IMR-90 (cell line): Measurements from ENCODE around the gene FABP7. TPM values are rescaled to one million over a fixed set of nuclear protein-coding genes. Genes with fewer than 3 reads are reported as not detected.

Experiments used
- ATAC-seq: fragments of 200-7000 bp; cut with Tn5 transposase; 2 replicates; pipeline ENCODE4 v1.9.1; 2020; ENCODE audit warnings: low read depth, mild to moderate bottlenecking, moderate library complexity
- BruUV-seq: library from RNA; stranded (reverse); fragments of 400-500 nt; replicated peaks from 2 replicates; lab custom pipeline; 2021; lab: Mats Ljungman, UMichigan
- CTCF ChIA-PET: fragments of 300-600 bp; formaldehyde crosslinking; extraction: SDS; loops from one replicate; lab custom pipeline; 2021; ENCODE audit warnings: antibody characterized with exemption; lab: Yijun Ruan, JAX
- POLR2A ChIA-PET: fragments of 300-600 bp; sonication (Branson Sonifier 250); formaldehyde crosslinking; loops from one replicate; lab custom pipeline; 2022; ENCODE audit warnings: antibody characterized with exemption; ENCODE audit not compliant: unreplicated experiment; lab: Charles Lee
- DNase-seq: peaks from one replicate; pipeline ENCODE4 v3.0.0; 2013
- H2AFZ ChIP-seq: replicated peaks from 2 replicates; pipeline ENCODE3; 2013; ENCODE audit warnings: low read length, mild to moderate bottlenecking; ENCODE audit not compliant: poor library complexity
- H2AK5ac ChIP-seq: 2 replicates; pipeline ENCODE4 v1.6.1; 2013; ENCODE audit warnings: low read depth, low read length, inconsistent platforms
- H2AK9ac ChIP-seq: replicated peaks from 2 replicates; pipeline ENCODE3; 2013; ENCODE audit warnings: mild to moderate bottlenecking, low read depth, low read length, moderate library complexity; ENCODE audit not compliant: poor library complexity
- H2BK120ac ChIP-seq: 2 replicates; pipeline ENCODE4 v1.6.1; 2013; ENCODE audit warnings: low read depth, low read length, inconsistent platforms
- H2BK15ac ChIP-seq: 3 replicates; pipeline ENCODE4 v1.6.1; 2013; ENCODE audit warnings: low read depth, low read length, inconsistent platforms
- H2BK20ac ChIP-seq: 2 replicates; pipeline ENCODE4 v1.6.1; 2013; ENCODE audit warnings: low read depth, mild to moderate bottlenecking, inconsistent platforms, low read length, moderate library complexity
- H2BK5ac ChIP-seq: 2 replicates; pipeline ENCODE4 v1.6.1; 2013; ENCODE audit warnings: mild to moderate bottlenecking, low read depth, low read length, inconsistent platforms; ENCODE audit not compliant: poor library complexity, severe bottlenecking
- H3K14ac ChIP-seq: replicated peaks from 2 replicates; pipeline ENCODE4 v1.6.1; 2013; ENCODE audit warnings: low read depth, low read length, inconsistent platforms
- H3K18ac ChIP-seq: 2 replicates; pipeline ENCODE4 v1.6.1; 2013; ENCODE audit warnings: low read depth, low read length, control low read depth
- H3K23ac ChIP-seq: 2 replicates; pipeline ENCODE4 v1.6.1; 2013; ENCODE audit warnings: low read depth, low read length, inconsistent platforms
- H3K27ac ChIP-seq: 2 replicates; pipeline ENCODE4 v1.5.1; 2013; ENCODE audit warnings: mild to moderate bottlenecking, control low read depth, low read length; ENCODE audit not compliant: insufficient read depth
- H3K27me3 ChIP-seq: 2 replicates; pipeline ENCODE4 v1.6.1; 2013; ENCODE audit warnings: low read length; ENCODE audit not compliant: control insufficient read depth, insufficient read depth
- H3K36me3 ChIP-seq: 2 replicates; pipeline ENCODE4 v1.6.1; 2013; ENCODE audit warnings: low read length, mixed read lengths; ENCODE audit not compliant: control insufficient read depth, insufficient read depth
- H3K4ac ChIP-seq: 2 replicates; pipeline ENCODE4 v1.6.1; 2013; ENCODE audit warnings: low read depth, low read length, inconsistent platforms
- H3K4me1 ChIP-seq: 2 replicates; pipeline ENCODE4 v1.6.1; 2013; ENCODE audit warnings: low read length, mixed read lengths; ENCODE audit not compliant: control insufficient read depth, insufficient read depth
- H3K4me2 ChIP-seq: 2 replicates; pipeline ENCODE4 v1.6.1; 2013; ENCODE audit warnings: low read depth, mild to moderate bottlenecking, control low read depth, low read length, moderate library complexity
- H3K4me3 ChIP-seq: 2 replicates; pipeline ENCODE4 v1.5.1; 2013; ENCODE audit warnings: low read depth, mild to moderate bottlenecking, control low read depth, low read length, moderate library complexity; ENCODE audit not compliant: insufficient read depth
- H3K56ac ChIP-seq: 2 replicates; pipeline ENCODE4 v1.6.1; 2013; ENCODE audit warnings: low read length, inconsistent platforms; ENCODE audit not compliant: insufficient read depth; ENCODE audit errors: extremely low read depth
- H3K79me1 ChIP-seq, 2 experiments: 2 replicates each; pipeline ENCODE4 v1.6.1; 2013; ENCODE audit warnings: low read length in 2 of 2, inconsistent platforms in 1 of 2, low read depth in 1 of 2
- H3K9ac ChIP-seq: 2 replicates; pipeline ENCODE4 v1.6.1; 2013; ENCODE audit warnings: low read depth, low read length, control low read depth
- H3K9me1 ChIP-seq: 2 replicates; pipeline ENCODE4 v1.6.1; 2013; ENCODE audit warnings: low read length, inconsistent platforms; ENCODE audit not compliant: insufficient read depth
- H3K9me3 ChIP-seq: 2 replicates; pipeline ENCODE4 v1.6.1; 2013; ENCODE audit warnings: low read length; ENCODE audit not compliant: control insufficient read depth, insufficient read depth
- H4K20me1 ChIP-seq: 2 replicates; pipeline ENCODE4 v1.6.1; 2013; ENCODE audit warnings: low read length, inconsistent platforms; ENCODE audit not compliant: insufficient read depth
- H4K5ac ChIP-seq: 2 replicates; pipeline ENCODE4 v1.6.1; 2013; ENCODE audit warnings: mild to moderate bottlenecking, low read depth, low read length, control low read depth
- H4K8ac ChIP-seq, 2 experiments: 2 replicates each; pipeline ENCODE4 v1.6.1; 2013; ENCODE audit warnings: low read depth in 2 of 2, low read length in 2 of 2, control low read depth in 1 of 2, inconsistent platforms in 1 of 2
- H4K91ac ChIP-seq: 2 replicates; pipeline ENCODE4 v1.6.1; 2013; ENCODE audit warnings: low read depth, low read length, inconsistent platforms; ENCODE audit not compliant: insufficient read depth
- CEBPB ChIP-seq: IDR thresholded peaks from 2 replicates; pipeline ENCODE4 v1.6.1; 2012; ENCODE audit warnings: low read depth, low read length, improper control_type of control experiment
- MXI1 ChIP-seq: IDR thresholded peaks from 2 replicates; pipeline ENCODE4 v1.6.1; 2012; ENCODE audit warnings: low read depth, mild to moderate bottlenecking, low read length, moderate library complexity, borderline replicate concordance
- NFE2L2 ChIP-seq: fragments of 150-350 bp; IDR thresholded peaks from 2 replicates; pipeline ENCODE4 v1.6.1; 2016; ENCODE audit warnings: low read depth, mild to moderate bottlenecking, low read length
- POLR2A ChIP-seq: IDR thresholded peaks from 2 replicates; pipeline ENCODE4 v1.6.1; 2012; ENCODE audit warnings: mild to moderate bottlenecking, low read depth, low read length
- RCOR1 ChIP-seq: IDR thresholded peaks from 2 replicates; pipeline ENCODE4 v1.6.1; 2012; ENCODE audit warnings: mild to moderate bottlenecking, low read length, improper control_type of control experiment; ENCODE audit not compliant: insufficient replicate concordance
- WGBS, 2 experiments: methylation state at CpG; one replicate each; pipeline versions ENCODE4 v1.1.5 to v1.1.7; 2013; ENCODE audit warnings: missing lambda C conversion rate in 2 of 2; ENCODE audit not compliant: insufficient read length in 1 of 2; ENCODE audit errors: extremely low coverage in 2 of 2; 5-methylcytosine and 5-hydroxymethylcytosine counted together
- dilution Hi-C: fragments of 300-500 bp; cut with HindIII; formaldehyde crosslinking; loops from one replicate; pipeline ENCODE4 v1.14.3; 2018; ENCODE audit warnings: low sequenced_read_pairs; ENCODE audit not compliant: unreplicated experiment
- in situ Hi-C: fragments of 300-500 bp; cut with MboI; formaldehyde crosslinking; loops from 3 replicates; pipeline ENCODE4 v1.14.3; 2019; ENCODE audit warnings: low sequenced_read_pairs, inconsistent platforms, mixed read lengths
- intact Hi-C: fragments of 100-400 bp; cut with micrococcal nuclease; formaldehyde crosslinking; loops from 2 replicates; pipeline ENCODE4 v1.10.0; 2022
- polyA plus RNA-seq, 3 experiments: library from polyadenylated mRNA; depleted of rRNA; stranded (reverse); fragments of >200 nt; gene quantifications; 2 replicates each; pipeline ENCODE4 v1.2.3, GENCODE V29; 2012; ENCODE audit warnings: low replicate concordance in 1 of 3
- total RNA-seq: library from RNA; depleted of rRNA; stranded (reverse); fragments of >200 nt; gene quantifications from 2 replicates; pipeline ENCODE4 v1.2.3, GENCODE V29; 2012
- TF ChIP-seq, protein P1 (sequence below): fragments of 150-350 bp; IDR thresholded peaks from 2 replicates; pipeline ENCODE4 v1.6.1; 2016; ENCODE audit warnings: low read depth, mild to moderate bottlenecking, low read length, moderate library complexity, borderline replicate concordance

Gene FABP7
- total and polyA plus RNA-seq, 2 of the 4 experiments (the other 2 are of a cell fraction), result not detected

DNA sequence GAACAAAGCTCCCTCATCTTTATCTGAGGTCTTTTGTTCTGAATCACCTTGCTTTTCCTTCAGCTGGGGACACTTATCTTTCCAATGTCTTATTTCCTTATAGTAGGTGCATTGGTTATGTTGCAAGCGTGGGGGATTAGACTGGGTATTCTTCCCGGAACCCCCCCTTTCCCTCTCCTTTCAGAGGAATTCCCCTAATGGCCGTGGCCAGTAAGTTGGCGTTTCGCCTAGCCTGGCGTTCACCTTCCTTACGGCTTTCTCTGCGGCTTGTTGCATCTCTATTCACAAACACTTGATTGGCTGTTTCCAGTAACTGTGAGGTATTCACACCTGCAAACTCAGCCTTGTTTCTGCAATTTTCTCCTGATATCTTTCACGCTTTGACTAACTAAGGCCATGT is 32.8 kb upstream of the FABP7 start:
- H3K9me1 ChIP-seq, result no peaks in the 10 kb centered on the region
- POLR2A ChIA-PET, result no interaction called here
- CTCF ChIA-PET, result interaction anchor here (1.2 to 1.4 kb wide), 2 partner anchors 15 to 92 kb away, joined by 5 to 7 read pairs; no protein-coding TSS in a partner anchor

More for the DNA sequence above, 32.8 kb upstream of the FABP7 start:
- Histone ChIP-seq H3K18ac (no peak overlapping the region), H3K27me3 (peaks cover 7% of the 10 kb centered on the region), H3K14ac (no peak overlapping the region), H2AFZ (no peak overlapping the region), H2AK9ac (no peak overlapping the region), H3K4me3 (no peak overlapping the region), H3K79me1 (no peaks in the 10 kb centered on the region), H3K23ac (no peak overlapping the region), H3K4ac (no peak overlapping the region), H2BK20ac (no peak overlapping the region), H3K56ac (no peak overlapping the region), H3K4me1 (no peaks in the 10 kb centered on the region; the same call in 1 of the 2 replicates), H4K20me1 (no peaks in the 10 kb centered on the region), H2AK5ac (no peak overlapping the region), H3K9ac (no peak overlapping the region), H3K36me3 (no peaks in the 10 kb centered on the region), H3K4me2 (no peak overlapping the region), H4K91ac (no peak overlapping the region), H2BK15ac (no peak overlapping the region), H4K5ac (no peak overlapping the region), H3K27ac (no peak overlapping the region), H4K8ac (no peak overlapping the region), H2BK5ac (no peak overlapping the region), H3K9me3 (no peaks in the 10 kb centered on the region), H2BK120ac (no peak overlapping the region)
- dilution Hi-C loops (no loop called here), in situ Hi-C loops (no loop called here), intact Hi-C loops (no loop called here)
- DNase-seq (no peak), ATAC-seq (no peak)
- 84% methylated on average over 6 of the region's 9 CpGs; no CpG with 5 or more reads in 1 of the 2 experiments for WGBS, 2 experiments
- BruUV-seq, result no TSS peak
- TF ChIP-seq MXI1 (no peak), CEBPB (no peak), NFE2L2 (no peak), POLR2A (no peak), RCOR1 (no peak)
- TF ChIP-seq, protein P1, sequence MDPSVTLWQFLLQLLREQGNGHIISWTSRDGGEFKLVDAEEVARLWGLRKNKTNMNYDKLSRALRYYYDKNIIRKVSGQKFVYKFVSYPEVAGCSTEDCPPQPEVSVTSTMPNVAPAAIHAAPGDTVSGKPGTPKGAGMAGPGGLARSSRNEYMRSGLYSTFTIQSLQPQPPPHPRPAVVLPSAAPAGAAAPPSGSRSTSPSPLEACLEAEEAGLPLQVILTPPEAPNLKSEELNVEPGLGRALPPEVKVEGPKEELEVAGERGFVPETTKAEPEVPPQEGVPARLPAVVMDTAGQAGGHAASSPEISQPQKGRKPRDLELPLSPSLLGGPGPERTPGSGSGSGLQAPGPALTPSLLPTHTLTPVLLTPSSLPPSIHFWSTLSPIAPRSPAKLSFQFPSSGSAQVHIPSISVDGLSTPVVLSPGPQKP, result no peak
